Stimulated activated naive CD4-positive, alpha-beta T cell (primary cell): ENCODE data around the gene SPEN.

Experiments used
- DNase-seq, 6 experiments: peaks; one replicate each; lab custom pipeline; 2025; lab: John Stamatoyannopoulos, UW

Gene SPEN

GRCh38 chr1:15983275-15983674 lies 135.8 kb downstream of the SPEN start:
- DNase-seq, result no peak

DNA sequence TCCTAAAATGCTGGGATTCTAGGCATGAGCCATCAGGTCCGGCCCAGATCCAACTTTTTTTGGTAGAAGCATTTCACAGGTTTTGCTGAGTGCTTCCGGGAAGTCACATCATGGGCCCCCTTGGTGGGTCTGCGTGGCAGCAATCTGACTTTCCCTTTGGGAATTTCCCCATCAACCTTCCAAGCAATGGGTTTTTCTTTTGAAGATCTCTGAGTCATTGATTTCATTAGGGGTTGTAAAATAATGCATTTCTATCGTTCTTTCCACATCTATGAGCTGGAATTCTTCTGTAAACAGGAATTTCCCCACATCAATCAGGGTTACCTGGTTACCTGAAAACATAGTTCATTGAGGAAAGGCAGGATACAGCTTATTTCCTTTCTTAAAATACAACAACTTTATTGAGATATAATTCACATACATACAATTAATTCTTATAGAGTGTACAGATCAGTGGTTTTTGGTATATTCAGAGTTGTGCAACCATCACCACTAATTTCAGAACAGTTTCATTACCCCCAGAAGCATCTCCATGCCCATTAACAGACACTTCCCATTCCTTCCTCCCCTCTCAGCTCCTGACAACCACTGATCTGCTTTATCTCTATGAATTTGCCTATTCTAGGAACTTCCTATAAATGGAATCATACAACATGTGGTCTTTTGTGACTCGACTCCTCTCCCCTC lies 138.2 kb downstream of the SPEN start:
- no peak for DNase-seq

DNA sequence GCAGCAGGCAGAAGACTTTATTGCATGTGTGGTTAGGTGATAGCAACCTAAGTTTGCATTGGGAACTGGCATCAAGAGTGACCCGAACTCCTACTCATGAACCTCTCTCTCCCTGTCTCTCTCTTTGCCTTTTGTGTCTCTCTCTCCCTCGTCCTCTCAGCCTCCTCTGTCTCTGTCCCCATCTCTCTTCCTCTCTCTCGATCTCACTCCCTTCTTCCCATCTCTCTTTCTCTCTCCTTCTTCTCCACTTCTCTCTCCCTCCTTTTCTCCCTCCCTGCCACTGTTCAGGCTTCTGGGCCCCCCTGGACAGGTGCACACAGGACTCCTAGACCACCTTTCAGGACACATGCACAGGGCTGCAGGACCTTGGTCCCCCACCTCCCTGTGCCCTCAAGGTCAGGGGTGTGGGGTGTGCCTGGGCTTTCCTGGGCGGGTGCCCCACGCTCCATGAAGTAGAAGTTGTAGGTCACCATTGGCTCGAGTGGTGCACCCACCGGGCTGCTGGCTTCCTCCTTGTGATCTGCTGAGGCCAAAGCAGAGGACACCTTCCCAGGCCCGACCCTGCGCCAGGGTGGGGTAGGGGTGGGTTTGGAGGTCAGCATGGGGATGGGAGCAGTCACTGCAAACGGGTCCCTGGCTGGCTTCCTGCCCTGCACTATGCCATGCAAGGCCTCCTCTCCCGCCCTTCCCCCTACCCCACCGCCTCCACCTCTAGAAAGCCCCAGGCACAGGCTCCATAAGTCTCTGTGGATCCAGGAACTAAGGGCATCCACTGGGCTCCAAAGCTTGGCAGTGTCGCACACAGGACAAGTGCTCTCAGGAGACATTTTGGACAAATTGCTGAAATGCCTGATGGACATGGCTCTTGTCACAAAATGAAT lies 141.6 kb downstream of the SPEN start:
- DNase-seq, result no peak

DNA sequence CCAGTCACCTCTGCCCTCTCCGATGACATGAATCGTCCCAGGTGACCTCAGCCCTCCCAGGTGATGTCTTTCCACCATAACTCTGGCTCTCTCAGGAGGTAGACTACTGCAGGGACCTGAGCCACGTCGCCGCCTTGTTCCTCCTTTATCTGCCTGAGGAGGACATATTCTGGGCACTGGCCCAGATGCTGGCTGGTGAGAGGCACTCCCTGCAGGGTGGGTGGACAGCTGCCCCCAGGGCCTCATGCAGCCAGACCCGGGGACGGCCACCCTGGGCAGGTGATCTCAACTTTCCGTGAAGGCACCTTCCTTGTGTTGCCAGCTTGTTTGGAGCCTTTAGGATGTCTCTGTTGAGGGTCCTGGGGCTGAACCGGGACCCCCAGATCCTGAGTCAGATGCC lies 142.3 kb downstream of the SPEN start:
- no peak for DNase-seq
